ENCODE measurements around the gene GPC6.

GPC6 gene

DNA sequence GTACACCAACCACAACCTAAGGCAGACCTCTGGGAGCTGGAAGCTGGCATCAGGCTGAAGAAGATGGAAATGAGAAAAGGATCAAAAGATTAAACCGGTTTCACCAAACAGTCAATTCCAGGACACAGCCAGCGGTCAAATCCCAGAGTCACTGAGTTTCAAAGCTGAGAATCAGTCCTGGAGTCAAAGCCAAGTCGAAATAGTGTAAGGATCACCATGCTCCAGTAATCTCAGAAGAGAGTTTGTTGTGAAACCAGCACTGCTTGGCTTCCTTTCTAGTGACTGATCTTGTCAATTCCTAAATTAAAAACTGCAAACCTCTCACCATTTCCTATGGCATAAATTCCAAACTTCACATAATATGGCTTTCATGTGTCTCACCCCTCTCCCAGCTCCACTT, 198.8 kb downstream of the GPC6 start:
- Histone ChIP-seq H3K27me3 (ENCODE audit: insufficient read depth, poor library complexity, severe bottlenecking) (no peaks in the 10 kb centered on the region), H3K4me3 (replicated peaks; ENCODE audit: insufficient read depth, low read length) (no peak overlapping the region), H3K27ac (replicated peaks) (no peak overlapping the region)
- TF ChIP-seq GABPA (IDR thresholded peaks at IDR 0.05; ENCODE audit: low read depth) (no peak), SPI1 (IDR thresholded peaks at IDR 0.05; ENCODE audit: borderline replicate concordance, low read depth) (no peak), POLR2AphosphoS5 (IDR thresholded peaks at IDR 0.05; ENCODE audit: low read depth) (no peak), CTCF (IDR thresholded peaks at IDR 0.05; ENCODE audit: insufficient read depth, low read length) (no peak)
- TF ChIP-seq, protein P1, sequence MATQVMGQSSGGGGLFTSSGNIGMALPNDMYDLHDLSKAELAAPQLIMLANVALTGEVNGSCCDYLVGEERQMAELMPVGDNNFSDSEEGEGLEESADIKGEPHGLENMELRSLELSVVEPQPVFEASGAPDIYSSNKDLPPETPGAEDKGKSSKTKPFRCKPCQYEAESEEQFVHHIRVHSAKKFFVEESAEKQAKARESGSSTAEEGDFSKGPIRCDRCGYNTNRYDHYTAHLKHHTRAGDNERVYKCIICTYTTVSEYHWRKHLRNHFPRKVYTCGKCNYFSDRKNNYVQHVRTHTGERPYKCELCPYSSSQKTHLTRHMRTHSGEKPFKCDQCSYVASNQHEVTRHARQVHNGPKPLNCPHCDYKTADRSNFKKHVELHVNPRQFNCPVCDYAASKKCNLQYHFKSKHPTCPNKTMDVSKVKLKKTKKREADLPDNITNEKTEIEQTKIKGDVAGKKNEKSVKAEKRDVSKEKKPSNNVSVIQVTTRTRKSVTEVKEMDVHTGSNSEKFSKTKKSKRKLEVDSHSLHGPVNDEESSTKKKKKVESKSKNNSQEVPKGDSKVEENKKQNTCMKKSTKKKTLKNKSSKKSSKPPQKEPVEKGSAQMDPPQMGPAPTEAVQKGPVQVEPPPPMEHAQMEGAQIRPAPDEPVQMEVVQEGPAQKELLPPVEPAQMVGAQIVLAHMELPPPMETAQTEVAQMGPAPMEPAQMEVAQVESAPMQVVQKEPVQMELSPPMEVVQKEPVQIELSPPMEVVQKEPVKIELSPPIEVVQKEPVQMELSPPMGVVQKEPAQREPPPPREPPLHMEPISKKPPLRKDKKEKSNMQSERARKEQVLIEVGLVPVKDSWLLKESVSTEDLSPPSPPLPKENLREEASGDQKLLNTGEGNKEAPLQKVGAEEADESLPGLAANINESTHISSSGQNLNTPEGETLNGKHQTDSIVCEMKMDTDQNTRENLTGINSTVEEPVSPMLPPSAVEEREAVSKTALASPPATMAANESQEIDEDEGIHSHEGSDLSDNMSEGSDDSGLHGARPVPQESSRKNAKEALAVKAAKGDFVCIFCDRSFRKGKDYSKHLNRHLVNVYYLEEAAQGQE (IDR thresholded peaks at IDR 0.05; ENCODE audit: insufficient replicate concordance, low read depth): no peak
- DNase-seq (ENCODE audit: low read depth in 1 of 2, low spot score in 1 of 2): no peak

GRCh38 chr13:93430381-93430780, 203.8 kb downstream of the GPC6 start:
- DNase-seq (ENCODE audit: low read depth in 1 of 2, low spot score in 1 of 2): no peak
- no peak overlapping the region for H3K4me3 ChIP-seq (replicated peaks; ENCODE audit: insufficient read depth, low read length)
- no peak overlapping the region for H3K27ac ChIP-seq (replicated peaks)
- TF ChIP-seq, protein P1 (IDR thresholded peaks at IDR 0.05; ENCODE audit: insufficient replicate concordance, low read depth): no peak
- peak; percentile 7; the same call in 1 of the 2 replicates for TF ChIP-seq SPI1 (IDR thresholded peaks at IDR 0.05; ENCODE audit: borderline replicate concordance, low read depth)
- no peaks in the 10 kb centered on the region for H3K27me3 ChIP-seq (ENCODE audit: insufficient read depth, poor library complexity, severe bottlenecking)

- no peak for DNase-seq (ENCODE audit: low read depth in 1 of 2, low spot score in 1 of 2)
Observed at GRCh38 chr13:93435651-93436050, 209.0 kb downstream of the GPC6 start.

More at GRCh38 chr13:93435651-93436050, 209.0 kb downstream of the GPC6 start:
- Histone ChIP-seq H3K27me3 (ENCODE audit: insufficient read depth, poor library complexity, severe bottlenecking) (no peaks in the 10 kb centered on the region), H3K4me3 (replicated peaks; ENCODE audit: insufficient read depth, low read length) (no peak overlapping the region), H3K27ac (replicated peaks) (no peak overlapping the region)
- TF ChIP-seq SPI1 (IDR thresholded peaks at IDR 0.05; ENCODE audit: borderline replicate concordance, low read depth) (no peak), CTCF (IDR thresholded peaks at IDR 0.05; ENCODE audit: insufficient read depth, low read length) (no peak), GABPA (IDR thresholded peaks at IDR 0.05; ENCODE audit: low read depth) (no peak), POLR2AphosphoS5 (IDR thresholded peaks at IDR 0.05; ENCODE audit: low read depth) (no peak)
- TF ChIP-seq, protein P1 (IDR thresholded peaks at IDR 0.05; ENCODE audit: insufficient replicate concordance, low read depth): no peak

Measured in HL-60 (cell line).